Heart left ventricle (tissue), 16 donors: ENCODE measurements around the gene SYCP2L. TPM values are rescaled to one million over a fixed set of nuclear protein-coding genes. Genes with fewer than 3 reads are reported as not detected.
"Not testable (repeated sequence)": the region's sequence is repeated elsewhere in the genome, so short reads cannot be mapped to it uniquely, and the experiment has no call there.

ENCODE experiments used
- ATAC-seq, 4 donors: fragments of 200-7000 bp; cut with Tn5 transposase; one replicate each; pipeline ENCODE4 v1.9.1; 2020 to 2022; ENCODE audit warnings: moderate library complexity in 4 of 4, mild to moderate bottlenecking in 3 of 4, moderate number of reproducible peaks in 1 of 4
- DNase-seq, 5 donors: peaks; one replicate each; pipeline ENCODE4 v3.0.0-alpha.2; 2020
- H3K27ac ChIP-seq, 12 donors: fragments of 200-600 bp; sonication (generic) in 4 of 12; one replicate each; pipeline versions ENCODE4 v1.5.0 to v1.8.0; 2016 to 2022; ENCODE audit warnings: mild to moderate bottlenecking in 2 of 12
- H3K27me3 ChIP-seq, 9 donors: fragments of 200-600 bp; sonication (generic) in 2 of 9; one replicate each; pipeline versions ENCODE4 v1.5.1 to v1.8.0; 2016 to 2022; ENCODE audit warnings: mild to moderate bottlenecking in 3 of 9
- H3K36me3 ChIP-seq, 9 donors: fragments of 200-600 bp; sonication (generic) in 2 of 9; one replicate each; pipeline versions ENCODE4 v1.5.0 to v1.8.0; 2018 to 2022; ENCODE audit warnings: mild to moderate bottlenecking in 2 of 9
- H3K4me1 ChIP-seq, 12 donors: fragments of 200-600 bp; sonication (generic) in 4 of 12; one replicate each; pipeline versions ENCODE4 v1.5.0 to v1.8.0; 2016 to 2022; ENCODE audit warnings: mild to moderate bottlenecking in 3 of 12
- H3K4me3 ChIP-seq, 12 donors: fragments of 200-600 bp; sonication (generic) in 4 of 12; one replicate each; pipeline versions ENCODE4 v1.5.0 to v1.8.0; 2017 to 2022; ENCODE audit warnings: mild to moderate bottlenecking in 9 of 12, moderate library complexity in 4 of 12
- H3K9me3 ChIP-seq, 12 donors: fragments of 200-600 bp; sonication (generic) in 4 of 12; one replicate each; pipeline versions ENCODE4 v1.5.0 to v1.8.0; 2016 to 2022; ENCODE audit warnings: mild to moderate bottlenecking in 1 of 12
- POLR2A ChIP-seq, 2 donors: fragments of 450-650 bp; IDR thresholded peaks; one replicate each; pipeline ENCODE4 v1.6.1; 2017; ENCODE audit warnings: antibody characterized with exemption in 2 of 2, mild to moderate bottlenecking in 2 of 2, moderate library complexity in 2 of 2
- WGBS, 4 donors: extraction: QIAGEN DNeasy Blood & Tissue Kit in 2 of 4; methylation state at CpG; one replicate each; pipeline versions ENCODE4 v1.1.5 to v1.1.7; 2013 to 2018; 5-methylcytosine and 5-hydroxymethylcytosine counted together
- intact Hi-C, 10 donors: fragments of 100-400 bp; cut with DNase I; formaldehyde crosslinking; loops; one replicate each; pipeline versions ENCODE4 v1.11.1 to v1.14.2; 2022
- polyA plus RNA-seq, 2 donors: library from polyadenylated mRNA; stranded (reverse); fragments of 200-250 nt; gene quantifications; one replicate each; pipeline ENCODE4 v1.2.3, GENCODE V29; 2013
- total RNA-seq, 9 donors: library from RNA; depleted of rRNA in 2 of 9; stranded (reverse); fragments of >200 nt in 2 of 9; fragmentation: NEBNext Ultra II Directional in 3 of 9; extraction: Animal tissue kit (Norgen Biotek cat#: 25700) in 3 of 9; gene quantifications; one replicate each; pipeline versions ENCODE4 v1.1.0 to v1.2.4, GENCODE V29; 2016 to 2023
- TF ChIP-seq, protein P1 (sequence below), 12 donors: fragments of 200-600 bp; sonication (generic) in 4 of 12; IDR thresholded peaks; one replicate each; pipeline versions ENCODE4 v1.5.0 to v1.8.0; 2018 to 2022; ENCODE audit warnings: antibody characterized with exemption in 12 of 12, mild to moderate bottlenecking in 5 of 12
- donor health status: ischemic (EF 13 %, LVEDD 7.1; RV severe dilation, severe dysfunction).
- donor health status: healthy with polysubstance abuse.
- donor health status: DM: no; HTN: yes; CAD: no.
- donor health status: DM: no; HTN: no; CAD: no.
- donor health status: ischemic (EF 25% LVEDD 6.9; RV normal size, moderate dysfunction).
- donor health status: ischemic (EF 25% LVEDD 5.7; RV mildly dilated, moderate dysfunction).
- donor health status: healthy.
- donor health status: DM: yes; HTN: yes; CAD: no.
- donor health status: ischemic (EF 35%, LVEDD 5.7; RV mildly dilated, moderate dysfunction).
- donor health status: nonischemic (EF 11% LVEDD 7.7; RV severe dilation, severe dysfunction).
- donor health status: DM: yes; HTN: yes; CAD: no.
- donor health status: PGD.
- donor health status: ischemic (EF 29% LVEDD 5.4; RV normal size, mild dysfunction).
- donor health status: nonischemic (EF 23%, LVEDD 6.1; RV moderate dilation, normal function).

The SYCP2L gene
- total and polyA plus RNA-seq, 11 donors = 0.10 to 1.3 (median 0.50) TPM; not detected in 1

DNA sequence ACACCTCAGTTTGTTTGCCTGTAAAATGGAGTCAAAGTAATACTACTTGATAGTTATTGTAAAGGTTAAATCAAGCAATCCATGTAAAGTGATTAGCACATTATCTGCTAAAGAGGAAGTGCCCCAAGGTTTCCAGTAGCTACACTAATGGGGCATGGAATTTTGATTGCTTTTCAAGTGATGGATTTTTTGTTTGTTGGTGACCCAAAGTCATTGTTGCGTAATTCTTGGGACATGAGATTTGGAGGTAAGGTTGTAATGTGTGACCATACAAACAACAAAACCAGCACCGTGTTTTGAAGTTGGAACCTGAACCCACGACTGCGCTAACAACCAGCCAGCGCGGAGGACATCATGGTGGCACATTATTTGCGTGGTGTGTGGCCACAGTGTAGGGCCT is 17.2 kb downstream of the SYCP2L start:
- peaks cover 0 to 2% (median 0%) of the 10 kb centered on the region in 12 donors for H3K4me1 ChIP-seq
- H3K36me3 ChIP-seq = no peaks in the 10 kb centered on the region
- H3K4me3 ChIP-seq = no peak overlapping the region
- no peak for ATAC-seq
- TF ChIP-seq, protein P1, sequence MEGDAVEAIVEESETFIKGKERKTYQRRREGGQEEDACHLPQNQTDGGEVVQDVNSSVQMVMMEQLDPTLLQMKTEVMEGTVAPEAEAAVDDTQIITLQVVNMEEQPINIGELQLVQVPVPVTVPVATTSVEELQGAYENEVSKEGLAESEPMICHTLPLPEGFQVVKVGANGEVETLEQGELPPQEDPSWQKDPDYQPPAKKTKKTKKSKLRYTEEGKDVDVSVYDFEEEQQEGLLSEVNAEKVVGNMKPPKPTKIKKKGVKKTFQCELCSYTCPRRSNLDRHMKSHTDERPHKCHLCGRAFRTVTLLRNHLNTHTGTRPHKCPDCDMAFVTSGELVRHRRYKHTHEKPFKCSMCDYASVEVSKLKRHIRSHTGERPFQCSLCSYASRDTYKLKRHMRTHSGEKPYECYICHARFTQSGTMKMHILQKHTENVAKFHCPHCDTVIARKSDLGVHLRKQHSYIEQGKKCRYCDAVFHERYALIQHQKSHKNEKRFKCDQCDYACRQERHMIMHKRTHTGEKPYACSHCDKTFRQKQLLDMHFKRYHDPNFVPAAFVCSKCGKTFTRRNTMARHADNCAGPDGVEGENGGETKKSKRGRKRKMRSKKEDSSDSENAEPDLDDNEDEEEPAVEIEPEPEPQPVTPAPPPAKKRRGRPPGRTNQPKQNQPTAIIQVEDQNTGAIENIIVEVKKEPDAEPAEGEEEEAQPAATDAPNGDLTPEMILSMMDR (IDR thresholded peaks at IDR 0.05) = no peak
- no peak for TF ChIP-seq POLR2A (IDR thresholded peaks at IDR 0.05)
- no peaks in the 10 kb centered on the region for H3K27me3 ChIP-seq
- H3K27ac ChIP-seq = no peak overlapping the region
- 96 to 98% (median 96%) methylated on average over 7 of the region's 7 CpGs for WGBS, 4 donors
- DNase-seq = no peak
- H3K9me3 ChIP-seq = no peaks in the 10 kb centered on the region
- intact Hi-C loops = no loop called here

DNA sequence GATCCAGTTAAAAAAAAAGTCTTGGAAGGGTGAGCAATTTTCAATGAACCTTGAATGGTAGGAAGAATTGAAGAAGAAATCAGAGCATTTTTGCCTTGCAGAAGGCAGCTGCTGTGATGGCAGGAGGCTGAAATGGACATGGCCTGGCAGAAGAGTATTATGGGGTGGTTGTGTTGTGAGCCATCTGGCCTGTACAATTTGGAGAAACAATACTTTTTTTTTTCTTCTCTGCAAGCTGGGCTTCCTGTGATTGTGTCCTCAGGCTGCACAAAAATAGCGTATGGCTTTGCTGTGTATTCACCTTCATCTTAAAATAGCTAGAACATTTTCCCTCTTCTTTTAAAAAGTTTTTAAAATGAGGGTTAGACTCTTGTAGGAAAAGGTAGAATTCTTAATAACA is 21.4 kb downstream of the SYCP2L start:
- H3K4me3 ChIP-seq = no peak overlapping the region
- peak in 1 of 4 donors; percentile 67 for ATAC-seq
- no peaks in the 10 kb centered on the region for H3K36me3 ChIP-seq
- TF ChIP-seq POLR2A (IDR thresholded peaks at IDR 0.05) = no peak
- TF ChIP-seq, protein P1 (IDR thresholded peaks at IDR 0.05) = no peak
- peak overlapping the region in 1 of 12 donors; percentile 47 for H3K27ac ChIP-seq
- H3K27me3 ChIP-seq = no peaks in the 10 kb centered on the region
- 53 to 74% (median 67%) methylated on average over 1 of the region's 1 CpG for WGBS, 4 donors
- intact Hi-C loops = no loop called here
- H3K4me1 ChIP-seq = peaks cover 0 to 2% (median 0%) of the 10 kb centered on the region in 12 donors
- peaks cover 0 to 1% (median 0%) of the 10 kb centered on the region in 12 donors for H3K9me3 ChIP-seq
- no peak for DNase-seq

DNA sequence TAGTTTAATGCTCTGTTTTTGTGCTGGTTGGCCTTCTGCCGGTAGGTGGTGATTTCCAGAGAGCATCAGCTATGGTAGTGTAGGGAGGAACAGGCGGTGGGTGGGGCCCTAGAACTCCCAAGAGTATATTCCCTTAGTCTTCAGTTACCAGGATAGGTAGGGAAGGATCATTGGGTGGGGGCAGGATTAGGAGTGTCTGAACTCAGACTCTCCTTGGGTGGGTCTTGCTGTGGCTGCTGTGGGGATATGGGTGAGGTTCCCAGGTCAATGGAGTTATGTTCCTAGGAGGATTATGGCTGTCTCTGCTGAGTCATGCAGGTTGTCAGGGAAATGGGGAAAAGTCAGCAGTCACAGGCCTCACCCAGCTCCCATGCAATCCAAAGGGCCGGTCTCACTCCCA is 32.7 kb downstream of the SYCP2L start:
- DNase-seq, intact Hi-C loops, H3K36me3 ChIP-seq, H3K27ac ChIP-seq, H3K4me1 ChIP-seq, H3K4me3 ChIP-seq, ATAC-seq, H3K27me3 ChIP-seq: not testable (repeated sequence)
- peaks cover 0 to 11% (median 0%) of the 10 kb centered on the region in 12 donors for H3K9me3 ChIP-seq
- 92 to 98% (median 95%) methylated on average over 3 of the region's 3 CpGs for WGBS, 4 donors

DNA sequence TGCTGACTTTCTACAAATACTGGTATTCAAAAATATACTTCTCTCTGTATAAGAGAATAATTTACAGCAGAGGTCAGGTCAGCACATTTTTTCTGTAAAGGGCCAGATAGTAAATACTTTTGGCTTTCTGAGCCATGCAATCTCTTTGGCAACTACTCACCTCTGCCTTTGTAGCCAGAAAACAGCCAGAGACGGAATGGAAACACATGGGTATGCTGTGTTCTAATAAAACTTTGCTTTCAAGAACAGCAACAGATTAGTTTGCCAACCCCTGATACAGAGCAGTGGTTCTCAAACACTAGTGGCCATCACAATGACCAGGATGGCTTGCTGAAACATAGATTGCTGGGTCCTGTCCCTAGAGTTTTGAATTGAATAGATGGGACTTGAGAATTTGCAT is 46.3 kb downstream of the SYCP2L start:
- H3K27me3 ChIP-seq = peaks cover 0 to 4% (median 0%) of the 10 kb centered on the region in 9 donors
- ATAC-seq (no peak), DNase-seq (no peak)
- TF ChIP-seq, protein P1 (IDR thresholded peaks at IDR 0.05) = no peak
- no peak for TF ChIP-seq POLR2A (IDR thresholded peaks at IDR 0.05)
- H3K27ac ChIP-seq = no peak overlapping the region
- no peak overlapping the region for H3K4me3 ChIP-seq
- no peaks in the 10 kb centered on the region for H3K9me3 ChIP-seq
- H3K4me1 ChIP-seq = no peaks in the 10 kb centered on the region
- intact Hi-C loops = no loop called here
- no peaks in the 10 kb centered on the region for H3K36me3 ChIP-seq
- WGBS, 4 donors = 55 to 82% (median 77%) methylated on average over 1 of the region's 1 CpG

DNA sequence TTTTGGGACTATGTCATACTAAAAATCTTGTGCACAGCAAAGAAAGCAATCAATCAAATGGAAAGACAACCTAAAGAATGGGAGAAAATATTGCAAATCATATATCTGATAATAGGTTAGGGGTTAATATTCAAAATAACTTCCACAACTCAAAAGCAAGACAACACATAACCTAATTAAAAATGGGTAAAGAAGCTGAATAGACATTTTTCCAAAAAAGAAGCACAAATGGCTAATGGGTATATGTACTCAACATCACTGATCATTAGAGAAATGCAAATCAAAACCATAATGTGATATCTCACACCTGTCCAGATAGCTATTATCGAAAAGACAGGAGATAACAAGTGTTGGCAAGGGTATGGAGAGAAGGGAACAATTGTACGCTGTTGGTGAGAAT is 53.0 kb downstream of the SYCP2L start:
- H3K36me3 ChIP-seq = no peaks in the 10 kb centered on the region
- no peak for ATAC-seq
- no peak overlapping the region for H3K4me3 ChIP-seq
- H3K9me3 ChIP-seq = peaks cover 0 to 9% (median 0%) of the 10 kb centered on the region in 12 donors
- intact Hi-C loops = no loop called here
- H3K4me1 ChIP-seq = no peaks in the 10 kb centered on the region
- 90 to 97% (median 95%) methylated on average over 2 of the region's 2 CpGs for WGBS, 4 donors
- no peaks in the 10 kb centered on the region for H3K27me3 ChIP-seq
- TF ChIP-seq, protein P1 (IDR thresholded peaks at IDR 0.05) = no peak
- TF ChIP-seq POLR2A (IDR thresholded peaks at IDR 0.05) = no peak
- DNase-seq = no peak
- no peak overlapping the region for H3K27ac ChIP-seq
